GM19043 (cell line): ENCODE data around the gene DNAH1.

ENCODE experiments used
- ATAC-seq: cut with Tn5 transposase; IDR thresholded peaks from one replicate; pipeline ENCODE4 v1.9.1; 2021; ENCODE audit warnings: low read depth; ENCODE audit not compliant: unreplicated experiment

DNAH1 gene

GRCh38 chr3:52310861-52311575 is 5.1 kb upstream of the DNAH1 start:
- ATAC-seq, result peak; percentile 44

- ATAC-seq, result no peak
Observed at GRCh38 chr3:52311576-52312119, 4.5 kb upstream of the DNAH1 start.

GRCh38 chr3:52313188-52313773 is 2.8 kb upstream of the DNAH1 start:
- ATAC-seq, result peak; percentile 9

- ATAC-seq, result peak; percentile 91
Observed at GRCh38 chr3:52313774-52314188, 2.3 kb upstream of the DNAH1 start.

- no peak for ATAC-seq
Observed at GRCh38 chr3:52314489-52314888, 1.6 kb upstream of the DNAH1 start.

GRCh38 chr3:52315006-52315405 is 1.1 kb upstream of the DNAH1 start:
- no peak for ATAC-seq

GRCh38 chr3:52317208-52318000 is 1.3 kb downstream of the DNAH1 start:
- ATAC-seq, result peak; percentile 43

GRCh38 chr3:52318186-52318816 is 2.2 kb downstream of the DNAH1 start:
- ATAC-seq, result no peak

- no peak for ATAC-seq
Observed at GRCh38 chr3:52319921-52320595, 3.9 kb downstream of the DNAH1 start.

- ATAC-seq, result no peak
Observed at GRCh38 chr3:52321481-52321880, 5.4 kb downstream of the DNAH1 start.

GRCh38 chr3:52322466-52322865 is 6.3 kb downstream of the DNAH1 start:
- ATAC-seq, result no peak

- ATAC-seq, result no peak
Observed at GRCh38 chr3:52323526-52324295, 7.6 kb downstream of the DNAH1 start.

- no peak for ATAC-seq
Observed at GRCh38 chr3:52324676-52325075, 8.6 kb downstream of the DNAH1 start.

- no peak for ATAC-seq
Observed at GRCh38 chr3:52325686-52326085, 9.6 kb downstream of the DNAH1 start.

- no peak for ATAC-seq
Observed at GRCh38 chr3:52326976-52327375, 10.9 kb downstream of the DNAH1 start.

GRCh38 chr3:52327486-52328290 is 11.6 kb downstream of the DNAH1 start:
- no peak for ATAC-seq

- ATAC-seq, result no peak
Observed at GRCh38 chr3:52328536-52329080, 12.5 kb downstream of the DNAH1 start.

GRCh38 chr3:52330194-52330805 is 14.2 kb downstream of the DNAH1 start:
- no peak for ATAC-seq
